CD4-positive, alpha-beta T cell (primary cell): Measurements from ENCODE around the gene ZNF410. TPM values are rescaled to one million over a fixed set of nuclear protein-coding genes. Genes with fewer than 3 reads are reported as not detected.

Experiments used
- ATAC-seq: fragments of 200-7000 bp; cut with Tn5 transposase; one replicate; pipeline ENCODE4 v1.10.0; 2022; ENCODE audit warnings: mild to moderate bottlenecking; ENCODE audit not compliant: poor library complexity
- CTCF ChIA-PET: fragments of 350-600 bp; sonication (Branson Sonifier 250); formaldehyde crosslinking; loops from one replicate; lab custom pipeline; 2021; ENCODE audit warnings: antibody characterized with exemption, inconsistent platforms; lab: Charles Lee
- POLR2A ChIA-PET: fragments of 350-600 bp; sonication (Branson Sonifier 250); formaldehyde crosslinking; loops from one replicate; lab custom pipeline; 2021; ENCODE audit warnings: antibody characterized with exemption, inconsistent platforms; lab: Charles Lee
- DNase-seq, 14 experiments: peaks; one replicate each; pipeline ENCODE4 v3.0.0-alpha.2; 2013 to 2020; ENCODE audit warnings: mixed read lengths in 2 of 14
- H3K27ac ChIP-seq, 2 donors: one replicate each; pipeline versions ENCODE4 v1.5.1 to v1.7.0; 2013; ENCODE audit warnings: low read length in 2 of 2, low read depth in 1 of 2, mild to moderate bottlenecking in 1 of 2
- H3K27me3 ChIP-seq, 2 experiments: 1 replicate in 1 of 2; 2 replicates in 1 of 2; pipeline versions ENCODE4 v1.6.1 to v1.7.0; 2013; ENCODE audit warnings: low read length in 2 of 2, control low read depth in 1 of 2, mild to moderate bottlenecking in 1 of 2, moderate library complexity in 1 of 2; ENCODE audit not compliant: insufficient read depth in 2 of 2, control insufficient read depth in 1 of 2
- H3K36me3 ChIP-seq: one replicate; pipeline ENCODE4 v1.6.1; 2013; ENCODE audit warnings: low read length, control low read depth; ENCODE audit not compliant: insufficient read depth
- H3K4me1 ChIP-seq: one replicate; pipeline ENCODE4 v1.6.1; 2013; ENCODE audit warnings: low read length, control low read depth; ENCODE audit not compliant: insufficient read depth
- H3K4me3 ChIP-seq: one replicate; pipeline ENCODE4 v1.5.1; 2013; ENCODE audit warnings: mild to moderate bottlenecking, low read length, moderate library complexity
- H3K9me3 ChIP-seq, 2 experiments: 1 replicate in 1 of 2; 2 replicates in 1 of 2; pipeline versions ENCODE4 v1.6.1 to v1.7.0; 2013; ENCODE audit warnings: low read length in 2 of 2, mild to moderate bottlenecking in 2 of 2, control low read depth in 1 of 2, moderate library complexity in 1 of 2; ENCODE audit not compliant: control insufficient read depth in 1 of 2, insufficient read depth in 1 of 2
- H3K27ac Mint-ChIP-seq: one replicate; pipeline ENCODE4 v1.8.0; 2020; ENCODE audit warnings: mixed read lengths
- H3K27me3 Mint-ChIP-seq: one replicate; pipeline ENCODE4 v1.8.0; 2021; ENCODE audit warnings: mixed read lengths
- H3K36me3 Mint-ChIP-seq: one replicate; pipeline ENCODE4 v1.8.0; 2021; ENCODE audit warnings: low read depth, mixed read lengths
- H3K4me1 Mint-ChIP-seq: one replicate; pipeline ENCODE4 v1.8.0; 2021; ENCODE audit warnings: low read depth, mixed read lengths
- H3K4me3 Mint-ChIP-seq: one replicate; pipeline ENCODE4 v1.8.0; 2020; ENCODE audit warnings: mild to moderate bottlenecking, mixed read lengths
- H3K9me3 Mint-ChIP-seq: one replicate; pipeline ENCODE4 v1.8.0; 2020; ENCODE audit warnings: mixed read lengths
- CTCF ChIP-seq: fragments of 200-600 bp; IDR thresholded peaks from one replicate; pipeline ENCODE4 v1.8.0; 2022; ENCODE audit warnings: antibody characterized with exemption, mild to moderate bottlenecking
- intact Hi-C, 2 experiments: fragments of 100-400 bp; cut with DNase I in 1 of 2; cut with micrococcal nuclease in 1 of 2; formaldehyde crosslinking; loops; one replicate each; pipeline versions ENCODE4 v1.15.1 to v1.9.0; 2023 to 2025; cut with DNase I, micrococcal nuclease
- total RNA-seq, 174 experiments: library from RNA in 2 of 174; stranded (reverse) in 2 of 174; gene quantifications; one replicate each; pipeline ENCODE4 v1.2.3 and lab custom pipeline; 2021 to 2026

The ZNF410 gene
- total RNA-seq, 2 experiments from 2014 or later: 74.3 to 81.1 TPM

- ATAC-seq: no peak
- no peaks in the 10 kb centered on the region for H3K9me3 Mint-ChIP-seq
- intact Hi-C loops: no loop called here
- POLR2A ChIA-PET: interaction anchor here (1.1 kb wide), 1 partner anchor 9 kb away, joined by 5 read pairs; the partner anchor contains the start of genes COQ6 and FAM161B
- H3K27me3 Mint-ChIP-seq: no peaks in the 10 kb centered on the region
- Histone ChIP-seq H3K27ac (no peak overlapping the region), H3K36me3 (peaks cover 85% of the 10 kb centered on the region), H3K4me3 (no peak overlapping the region), H3K4me1 (no peaks in the 10 kb centered on the region), H3K27me3 (no peaks in the 10 kb centered on the region), H3K9me3 (no peaks in the 10 kb centered on the region)
- DNase-seq: no peak
- no peaks in the 10 kb centered on the region for H3K4me1 Mint-ChIP-seq
- CTCF ChIA-PET: no interaction called here
- H3K27ac Mint-ChIP-seq: no peak overlapping the region
- no peak overlapping the region for H3K4me3 Mint-ChIP-seq
- TF ChIP-seq CTCF: no peak
- peaks cover 90% of the 10 kb centered on the region for H3K36me3 Mint-ChIP-seq
These were observed 71.9 kb downstream of the ZNF410 start for GRCh38 chr14:73958591-73958990.

GRCh38 chr14:73961192-73961591, 74.5 kb downstream of the ZNF410 start:
- intact Hi-C loops: no loop called here
- no peak for ATAC-seq
- Mint-ChIP-seq H3K4me3 (no peak overlapping the region), H3K4me1 (no peaks in the 10 kb centered on the region), H3K27ac (no peak overlapping the region), H3K27me3 (no peaks in the 10 kb centered on the region), H3K36me3 (peaks cover 84% of the 10 kb centered on the region), H3K9me3 (no peaks in the 10 kb centered on the region)
- DNase-seq: no peak
- Histone ChIP-seq H3K27ac (no peak overlapping the region), H3K36me3 (peaks cover 74% of the 10 kb centered on the region), H3K9me3 (no peaks in the 10 kb centered on the region), H3K4me1 (no peaks in the 10 kb centered on the region), H3K27me3 (no peaks in the 10 kb centered on the region), H3K4me3 (no peak overlapping the region)
- ChIA-PET POLR2A (no interaction called here), CTCF (no interaction called here)
- TF ChIP-seq CTCF: no peak

- Histone ChIP-seq H3K27me3 (no peaks in the 10 kb centered on the region), H3K36me3 (peaks cover 50% of the 10 kb centered on the region), H3K4me3 (no peak overlapping the region), H3K27ac (no peak overlapping the region), H3K4me1 (no peaks in the 10 kb centered on the region), H3K9me3 (no peaks in the 10 kb centered on the region)
- no peak for TF ChIP-seq CTCF
- H3K9me3 Mint-ChIP-seq: no peaks in the 10 kb centered on the region
- H3K27ac Mint-ChIP-seq: peak overlapping the region; percentile 24
- H3K36me3 Mint-ChIP-seq: peaks cover 62% of the 10 kb centered on the region
- H3K4me3 Mint-ChIP-seq: no peak overlapping the region
- no peak for DNase-seq
- H3K27me3 Mint-ChIP-seq: no peaks in the 10 kb centered on the region
- ATAC-seq: no peak
- intact Hi-C loops: no loop called here
- POLR2A ChIA-PET: no interaction called here
- H3K4me1 Mint-ChIP-seq: no peaks in the 10 kb centered on the region
- CTCF ChIA-PET: no interaction called here
These were observed 78.6 kb downstream of the ZNF410 start for GRCh38 chr14:73965216-73965615.
